ENCODE measurements around the gene IMMP1L.

GRCh38 chr11:31441296-31441695 is 68.1 kb downstream of the IMMP1L start:
- TF ChIP-seq PBX3 (IDR thresholded peaks at IDR 0.05; ENCODE audit: insufficient replicate concordance, low read depth, low read length) (no peak), KDM1A (IDR thresholded peaks at IDR 0.05; ENCODE audit: borderline replicate concordance) (no peak), POLR2AphosphoS5 (IDR thresholded peaks at IDR 0.05; ENCODE audit: low read length) (no peak)

All from GM12878 (cell line).